Hippocampal formation (tissue), 2 donors: ENCODE measurements around the gene MED23.
A peak's percentile ranks its signal among the peaks of the same experiment; 100 is the strongest.
"Not testable (repeated sequence)": the region's sequence is repeated elsewhere in the genome, so short reads cannot be mapped to it uniquely, and the experiment has no call there.

Experiments
- DNase-seq, 2 donors: peaks; one replicate each; lab custom pipeline; 2025; lab: John Stamatoyannopoulos, UW

Gene MED23

DNA sequence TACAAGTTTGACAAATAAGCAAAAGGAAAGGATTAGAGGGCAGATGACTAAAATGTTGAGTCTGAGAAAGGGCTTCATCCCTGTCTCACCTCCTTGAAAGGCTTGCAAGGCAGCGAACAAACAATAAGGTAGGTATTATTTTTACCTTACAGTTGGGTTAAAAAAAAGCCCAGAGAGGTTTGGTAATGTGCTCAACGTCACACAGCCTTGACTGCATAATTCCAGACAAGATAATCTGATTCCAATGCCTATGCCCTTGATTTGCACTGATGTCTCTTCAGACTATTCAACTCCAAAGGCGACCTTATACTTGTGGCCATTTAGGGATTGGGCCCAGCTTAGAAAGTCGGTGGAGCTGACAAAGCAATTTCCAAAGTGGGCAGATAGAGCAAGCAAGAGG is 53.4 kb downstream of the MED23 start:
- DNase-seq = no peak

DNA sequence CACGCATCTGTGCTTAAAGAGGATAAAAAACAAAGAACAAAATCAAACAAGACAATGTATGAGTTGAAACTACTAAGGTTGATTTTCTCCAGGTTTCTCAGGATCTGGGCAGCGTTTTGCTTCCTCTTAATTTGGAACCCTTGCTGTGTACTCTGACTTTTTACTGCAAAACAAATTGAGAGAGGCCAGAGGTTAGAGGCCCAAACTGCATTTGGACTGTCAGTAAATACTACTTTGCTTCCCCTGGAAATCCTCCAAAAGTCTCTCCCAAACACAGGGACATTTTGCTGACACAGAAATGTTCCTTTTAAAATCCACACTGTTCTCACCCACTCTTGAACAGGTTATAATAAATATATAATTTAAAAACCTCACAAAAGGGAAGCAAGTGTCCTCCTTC is 53.9 kb downstream of the MED23 start:
- no peak for DNase-seq

DNA sequence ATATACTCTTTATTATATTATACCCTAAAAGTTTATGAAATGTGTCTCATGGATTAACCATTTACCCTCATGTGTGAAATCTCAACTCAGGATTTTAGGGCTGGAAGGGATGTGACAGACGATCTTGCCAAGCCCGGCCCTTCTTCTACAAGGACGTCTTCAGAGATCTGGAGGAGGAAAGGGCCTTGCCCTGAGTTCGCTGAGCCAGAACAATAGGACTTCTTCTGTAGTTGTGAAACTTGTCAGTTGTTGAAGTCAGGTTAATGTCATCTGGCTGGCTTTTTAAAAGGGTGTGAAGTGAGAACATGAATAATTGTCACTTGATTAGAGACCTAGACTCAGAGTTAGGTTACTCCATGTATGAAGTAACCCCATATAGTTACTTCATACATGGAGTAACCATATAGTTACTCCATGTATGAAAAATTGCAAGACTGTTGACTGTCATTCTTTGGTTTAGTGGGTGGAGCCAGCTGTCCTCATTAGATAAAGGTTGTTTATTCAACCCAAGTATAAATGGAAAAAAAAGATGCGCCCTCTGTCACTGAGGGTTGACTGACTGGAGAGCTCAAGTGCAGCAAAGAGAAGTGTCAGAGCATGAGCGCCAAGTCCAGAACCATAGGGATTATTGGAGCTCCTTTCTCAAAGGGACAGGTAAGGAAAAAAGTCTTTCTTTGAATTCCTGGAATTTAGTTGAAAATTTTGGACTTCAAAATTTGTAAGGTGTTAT is 55.2 kb downstream of the MED23 start, which contains the start of gene ARG1:
Gene ARG1, plus strand, starts transcription at position 541 of the 730 bp plus-strand sequence. Its CDS starts 57 bp downstream, at position 598.
- no peak for DNase-seq

DNA sequence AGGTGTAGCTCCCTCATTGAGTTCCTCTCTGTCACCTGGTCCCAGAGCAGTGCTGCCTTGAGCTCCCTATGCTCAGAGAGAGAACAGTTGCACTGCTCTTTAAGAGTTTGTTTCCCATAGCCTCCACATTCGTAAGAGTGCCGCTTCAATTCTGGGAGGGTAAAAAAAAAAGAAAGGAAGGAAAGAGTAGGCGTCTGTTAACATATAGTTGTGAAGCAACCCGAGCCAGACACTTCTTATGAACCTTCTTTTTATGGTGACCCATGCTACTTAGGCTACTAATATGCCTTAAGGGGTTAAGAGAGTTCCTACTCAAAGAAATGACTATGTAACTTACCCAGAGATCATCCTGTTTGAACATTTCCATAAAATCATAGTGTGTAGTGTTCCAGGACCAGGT is 59.3 kb downstream of the MED23 start:
- DNase-seq = no peak

DNA sequence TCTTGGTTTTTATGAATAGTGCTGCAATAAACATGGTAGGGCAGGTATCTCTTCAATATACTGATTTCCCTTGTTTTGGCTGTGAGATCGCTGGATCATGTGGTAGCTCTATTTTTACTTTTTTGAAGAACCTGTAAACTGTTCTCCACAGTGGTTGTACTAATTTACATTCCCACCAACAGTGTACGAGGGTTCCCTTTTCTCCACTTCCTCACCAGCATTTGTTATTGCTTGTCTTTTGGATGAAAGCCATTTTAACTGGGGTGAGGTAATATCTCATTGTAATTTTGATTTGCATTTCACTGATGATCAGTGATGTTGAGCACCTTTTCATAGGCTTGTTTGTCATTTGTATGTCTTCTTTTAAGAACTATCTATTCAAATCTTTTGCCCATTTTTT is 63.0 kb downstream of the MED23 start:
- DNase-seq = no peak

DNA sequence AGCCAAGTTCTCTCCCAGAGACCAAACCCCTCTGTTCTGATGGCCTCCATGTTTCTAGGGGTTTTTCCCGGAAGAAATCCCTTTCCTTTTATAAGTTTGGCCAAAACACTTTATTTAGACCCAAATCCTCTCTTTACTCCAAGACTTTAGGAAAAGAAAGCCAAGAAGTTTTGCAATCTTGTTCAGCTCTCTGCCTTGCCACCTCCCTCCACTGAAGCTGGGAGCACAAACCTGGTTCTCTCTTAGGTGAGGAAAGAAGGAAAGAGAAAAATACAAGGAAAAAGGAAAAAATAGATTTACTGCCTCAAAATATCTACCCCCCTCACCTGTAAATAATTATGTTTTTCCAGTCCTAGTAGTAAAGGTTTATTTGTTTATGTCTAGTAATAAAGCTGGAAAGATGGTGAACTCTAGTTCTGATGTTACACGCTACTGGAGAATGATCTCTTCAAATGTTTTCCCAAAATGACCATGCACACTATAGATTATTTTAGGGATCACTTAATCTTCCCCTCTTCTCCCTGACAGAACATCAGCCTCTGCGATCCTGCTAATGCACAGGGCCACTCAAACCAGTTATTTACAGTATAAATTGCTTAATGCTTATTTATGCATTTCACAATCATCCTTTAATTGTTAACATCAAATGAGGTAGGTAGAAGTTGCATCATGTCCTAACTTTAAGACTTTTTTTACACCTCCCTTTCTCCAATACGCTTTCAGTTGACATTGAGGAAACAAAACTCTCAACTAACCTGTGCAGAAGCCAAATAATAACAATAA is 65.9 kb downstream of the MED23 start:
- DNase-seq = no peak

DNA sequence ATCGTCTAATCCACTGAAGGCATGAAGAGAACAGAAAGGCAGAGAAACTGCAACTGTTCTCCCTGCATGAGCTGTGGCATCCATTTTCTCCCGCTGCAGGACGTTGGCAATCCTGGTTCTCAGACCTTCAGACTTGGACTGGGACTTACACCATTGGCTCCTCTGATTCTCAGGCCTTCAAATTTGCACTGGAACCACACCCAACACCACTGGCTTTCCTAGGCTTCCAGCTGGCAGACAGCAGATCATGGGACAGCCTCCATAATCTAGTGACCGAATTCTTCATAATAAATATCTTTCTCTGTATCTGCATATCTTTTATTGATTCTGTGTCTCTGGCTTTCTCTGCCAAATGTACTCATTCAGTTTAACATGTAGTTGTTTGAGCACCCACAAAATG is 69.1 kb downstream of the MED23 start:
- no peak for DNase-seq

DNA sequence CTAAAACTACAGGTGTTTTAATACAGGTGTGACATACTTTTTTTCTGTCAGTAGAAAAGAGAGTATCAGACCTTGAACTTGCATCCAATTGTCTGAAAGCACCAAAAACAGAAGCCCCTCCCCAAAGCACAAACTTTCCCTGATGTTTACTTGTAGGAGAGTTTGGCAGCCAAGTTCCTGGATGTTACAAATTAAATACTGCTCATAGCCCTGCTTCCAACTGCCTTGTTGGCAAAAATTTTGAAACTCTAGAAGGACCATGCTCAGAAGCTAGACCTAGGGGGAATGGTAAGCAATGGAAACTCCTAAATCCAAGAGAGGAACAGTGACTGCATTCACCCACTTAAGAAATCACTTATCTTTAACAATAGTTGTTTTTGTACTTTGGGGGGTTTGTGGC is 72.0 kb downstream of the MED23 start:
- DNase-seq = no peak

DNA sequence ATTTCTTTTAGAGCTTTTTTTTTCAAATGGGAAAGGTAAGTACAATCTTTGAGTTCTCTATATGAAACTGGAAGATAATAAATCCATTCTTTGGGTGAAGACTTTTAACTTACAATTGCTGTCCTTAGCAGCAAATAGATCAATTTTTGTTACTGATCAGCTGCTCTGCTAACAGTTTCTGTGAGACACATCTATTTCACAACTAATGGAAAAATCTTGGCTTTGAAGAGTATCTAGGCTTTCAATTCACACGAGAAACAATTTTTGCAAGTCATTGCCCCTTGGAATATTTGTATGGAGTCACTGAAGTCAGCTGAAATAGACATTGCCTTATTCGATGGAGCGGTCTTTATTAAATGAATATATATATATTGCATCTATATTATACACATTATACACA is 75.5 kb downstream of the MED23 start:
- DNase-seq = no peak

DNA sequence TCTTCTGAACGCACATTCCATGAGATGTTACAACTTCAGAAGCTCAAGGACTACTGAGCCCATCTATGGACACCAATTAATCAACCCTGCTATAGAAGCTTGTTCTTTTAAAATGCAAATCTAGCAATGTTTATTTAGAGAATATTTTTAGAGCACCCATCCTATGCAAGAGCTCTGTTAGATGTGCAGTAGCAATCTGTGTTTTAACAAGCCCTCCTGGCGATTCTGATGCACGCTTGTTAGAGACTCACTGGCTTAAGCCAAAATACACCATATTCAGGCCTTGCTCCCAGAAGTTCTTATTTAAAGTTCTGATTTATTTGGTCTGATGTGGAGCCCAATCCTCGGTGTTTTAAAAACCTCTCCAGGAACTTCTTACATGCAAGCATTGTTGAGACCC is 76.1 kb downstream of the MED23 start:
- no peak for DNase-seq

DNA sequence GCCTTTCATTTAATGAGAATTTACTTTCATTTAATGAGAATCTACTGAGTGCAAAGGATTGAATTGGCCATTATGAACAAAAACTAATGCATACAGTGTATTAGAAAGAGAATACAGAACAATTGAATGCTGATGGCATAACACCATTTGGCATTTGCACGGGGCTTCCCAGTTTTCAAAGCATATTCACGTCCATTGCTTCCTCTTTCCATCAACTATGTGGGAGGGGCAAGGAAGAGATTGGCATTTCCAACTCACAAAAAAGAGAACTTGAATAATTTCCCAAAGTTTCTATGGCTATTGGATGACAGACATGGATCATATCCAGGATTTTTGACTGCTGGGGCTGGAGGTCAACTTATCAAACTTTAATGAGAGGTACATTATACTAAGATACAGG is 78.2 kb downstream of the MED23 start:
- DNase-seq = no peak

DNA sequence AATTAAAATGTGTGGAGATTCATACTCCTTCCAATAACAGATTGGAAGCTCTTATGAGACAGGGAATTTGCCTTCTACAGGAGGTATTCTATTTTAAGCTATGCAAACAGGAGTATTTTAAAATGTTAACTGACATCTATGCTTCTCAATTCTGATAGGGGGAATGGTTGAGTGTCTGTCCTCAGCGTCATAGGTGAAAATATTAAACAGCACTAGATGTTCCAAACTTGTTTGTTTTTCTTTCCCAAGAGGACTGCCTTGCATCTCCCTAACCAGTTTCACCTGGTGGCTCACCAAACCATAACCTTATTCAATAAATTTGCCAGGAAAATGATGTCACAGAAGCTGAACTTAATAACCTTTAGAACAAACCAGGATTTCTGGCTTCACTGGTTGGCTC is 79.6 kb downstream of the MED23 start:
- no peak for DNase-seq

DNA sequence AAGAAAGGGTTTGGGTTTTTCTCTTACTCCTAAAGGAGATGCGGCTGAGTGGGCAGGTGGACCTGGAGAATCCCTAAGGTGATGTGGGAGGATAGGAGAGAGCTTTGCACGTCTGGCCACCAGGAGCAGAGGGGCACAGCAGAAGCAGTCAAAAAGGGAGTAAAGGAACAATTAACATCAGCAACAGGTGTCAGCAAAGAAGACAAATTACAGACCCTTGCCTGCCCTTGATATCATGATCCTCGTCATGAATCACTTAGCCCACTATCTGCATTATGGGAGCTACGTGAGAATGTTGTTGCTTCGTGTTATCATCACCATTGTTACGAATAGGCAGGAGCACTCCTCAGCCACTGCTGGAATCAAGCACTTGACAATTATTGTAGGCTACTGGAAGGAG is 80.6 kb downstream of the MED23 start:
- no peak for DNase-seq

DNA sequence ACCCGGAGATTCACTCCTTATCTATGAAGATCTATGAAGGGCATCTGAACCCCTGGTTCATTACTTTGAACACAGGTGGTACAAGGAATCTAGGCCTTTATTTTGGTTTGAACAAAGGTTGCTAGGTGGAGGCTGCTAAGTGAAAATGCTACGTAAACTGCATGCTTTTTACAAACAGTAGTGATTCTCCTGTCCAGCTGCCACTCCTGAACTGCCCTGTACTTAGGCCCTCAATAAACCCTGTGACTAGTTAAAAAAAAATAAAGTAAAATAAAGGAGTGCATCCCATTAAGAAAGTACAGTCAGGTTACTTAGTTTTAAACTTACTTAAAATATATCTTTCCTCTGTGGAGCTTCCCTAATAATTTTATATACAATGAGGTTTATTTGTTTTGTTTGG is 82.7 kb downstream of the MED23 start:
- no peak for DNase-seq

DNA sequence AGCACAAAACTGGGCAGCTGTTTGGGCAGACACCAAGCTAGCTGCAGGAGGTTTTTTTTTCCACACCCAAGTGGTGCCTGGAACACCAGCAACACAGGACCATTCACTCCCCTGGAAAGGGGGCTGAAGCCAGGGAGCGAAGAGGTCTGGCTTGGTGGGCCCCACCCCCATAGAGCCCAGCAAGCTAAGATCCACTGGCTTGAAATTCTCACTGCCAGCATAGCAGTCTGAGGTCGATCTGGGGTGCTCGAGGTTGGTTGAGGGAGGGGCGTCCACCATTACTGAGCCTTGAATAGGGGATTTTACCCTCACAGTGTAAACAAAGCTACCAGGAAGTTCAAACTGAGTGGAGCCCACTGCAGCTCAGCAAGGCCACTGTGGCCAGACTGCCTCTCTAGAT is 89.4 kb downstream of the MED23 start:
- DNase-seq = not testable (repeated sequence)

DNA sequence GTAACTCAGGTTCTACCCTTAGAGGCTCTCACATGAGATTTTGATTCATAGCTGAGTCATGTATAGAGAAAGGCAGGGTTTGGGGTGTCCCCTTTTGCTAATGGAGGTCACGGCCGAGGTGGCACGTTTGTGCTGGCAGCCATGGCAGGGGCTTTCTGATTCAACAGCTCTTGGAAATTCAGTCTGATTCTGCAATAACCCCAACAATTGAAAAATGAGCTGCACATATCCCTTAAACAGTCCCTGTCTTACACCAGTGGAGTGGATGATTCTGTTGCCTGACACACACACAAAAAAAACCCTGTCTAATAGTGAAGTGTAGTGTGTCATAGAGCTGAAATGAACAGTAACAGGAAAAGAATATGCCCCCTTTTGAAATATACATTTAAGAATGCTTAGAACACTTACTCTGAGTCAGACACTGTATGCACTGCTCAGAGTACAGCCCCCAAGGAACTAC is 95.4 kb downstream of the MED23 start:
- no peak for DNase-seq

DNA sequence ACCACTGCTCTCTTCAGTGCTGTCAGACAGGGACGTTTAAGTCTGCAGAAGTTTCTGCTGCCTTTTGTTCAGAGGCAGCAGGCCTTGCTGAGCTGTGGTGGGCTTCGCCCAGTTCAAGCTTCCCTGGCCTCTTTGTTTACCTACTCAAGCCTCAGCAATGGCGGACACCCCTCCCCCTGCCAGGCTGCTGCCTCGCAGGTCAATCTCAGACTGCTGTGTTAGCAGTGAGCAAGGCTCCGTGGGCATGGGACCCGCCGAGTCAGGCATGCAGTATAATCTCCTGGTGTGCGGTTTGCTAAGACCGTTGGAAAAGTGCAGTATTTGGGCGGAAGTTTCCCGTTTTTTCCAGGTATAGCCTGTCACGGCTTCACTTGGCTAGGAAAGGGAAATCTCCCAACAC is 96.4 kb downstream of the MED23 start:
- not testable (repeated sequence) for DNase-seq

DNA sequence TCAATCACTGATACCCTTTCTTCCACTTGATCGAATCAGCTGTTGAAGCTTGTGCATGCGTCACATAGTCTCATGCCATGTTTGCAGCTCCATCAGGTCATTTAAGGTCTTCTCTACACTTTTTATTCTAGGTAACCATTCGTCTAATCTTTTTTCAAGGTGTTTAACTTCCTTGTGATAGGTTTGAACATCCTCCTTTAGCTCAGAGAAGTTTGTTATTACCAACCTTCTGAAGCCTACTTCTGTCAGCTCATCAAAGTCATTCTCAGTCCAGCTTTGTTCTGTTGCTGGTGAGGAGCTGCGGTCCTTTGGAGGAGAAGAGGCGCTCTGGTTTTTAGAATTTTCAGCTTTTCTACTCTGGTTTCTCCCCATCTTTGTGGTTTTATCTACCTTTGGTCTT is 97.1 kb downstream of the MED23 start:
- DNase-seq = not testable (repeated sequence)

DNA sequence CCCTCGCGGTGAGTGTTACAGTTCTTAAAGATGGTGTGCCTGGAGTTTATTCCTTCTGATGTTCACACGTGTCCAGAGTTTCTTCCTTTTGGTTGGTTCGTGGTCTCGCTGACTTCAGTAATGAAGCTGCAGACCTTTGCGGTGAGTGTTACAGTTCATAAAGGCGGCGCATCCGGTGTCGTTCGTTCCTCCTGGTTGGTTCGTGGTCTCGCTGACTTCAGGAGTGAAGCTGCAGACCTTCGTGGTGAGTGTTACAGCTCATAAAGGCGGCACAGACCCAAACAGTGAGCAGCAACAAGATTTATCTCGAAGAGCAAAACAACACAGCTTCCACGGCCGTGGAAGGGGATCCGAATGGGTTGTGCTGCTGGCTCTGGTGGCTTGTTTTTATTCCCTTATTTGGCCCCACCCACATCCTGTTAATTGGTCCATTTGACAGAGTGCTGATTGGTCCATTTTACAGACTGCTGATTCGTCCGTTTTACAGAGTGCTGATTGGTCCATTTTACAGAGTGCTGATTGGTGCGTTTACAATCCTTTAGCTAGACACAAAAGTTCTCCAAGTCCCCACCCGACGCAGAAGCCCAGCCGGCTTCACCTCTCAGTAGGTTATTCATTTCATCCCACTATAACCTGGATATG is 103.2 kb downstream of the MED23 start:
- no peak for DNase-seq

DNA sequence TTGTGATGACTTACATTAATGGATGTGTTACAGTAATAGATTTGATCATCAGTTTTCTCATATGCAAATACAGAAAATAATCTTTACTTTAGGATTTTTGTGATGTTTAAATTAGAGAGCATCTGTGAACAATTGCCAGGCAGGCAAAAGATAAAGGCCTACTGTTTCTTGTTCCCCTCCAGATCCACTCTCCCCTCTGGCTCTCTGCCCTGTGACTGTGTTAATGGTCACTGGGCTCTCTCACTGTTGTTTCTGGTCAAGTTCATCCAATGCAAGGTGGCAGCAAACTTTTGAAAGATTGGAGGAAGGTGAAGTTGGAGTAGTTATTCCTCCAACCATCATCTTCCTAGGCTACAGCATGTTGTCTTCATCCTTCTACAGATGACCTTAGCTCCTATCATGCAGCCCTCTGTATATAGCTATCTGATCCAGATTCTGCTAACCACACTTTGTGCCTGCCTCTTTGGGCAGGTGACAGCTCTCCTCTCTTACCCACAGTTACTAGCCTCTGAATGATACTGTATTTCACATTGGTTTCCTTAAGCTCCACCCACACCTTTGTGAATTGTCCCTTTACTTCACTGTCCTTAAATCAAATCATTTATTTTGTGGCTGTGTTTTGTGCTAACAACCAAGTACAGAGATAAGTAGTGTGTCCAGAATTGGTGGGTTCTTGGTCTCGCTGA is 103.9 kb downstream of the MED23 start:
- DNase-seq = peak; percentile 8 to 24
